HG03095 (cell line): Measurements from ENCODE around the gene GPR89A.
A peak's percentile ranks its signal among the peaks of the same experiment; 100 is the strongest.
"Not testable (repeated sequence)": the region's sequence is repeated elsewhere in the genome, so short reads cannot be mapped to it uniquely, and the experiment has no call there.

Source experiments
- ATAC-seq: cut with Tn5 transposase; IDR thresholded peaks from one replicate; pipeline ENCODE4 v1.9.1; 2021; ENCODE audit warnings: moderate library complexity; ENCODE audit not compliant: unreplicated experiment

Gene GPR89A

DNA sequence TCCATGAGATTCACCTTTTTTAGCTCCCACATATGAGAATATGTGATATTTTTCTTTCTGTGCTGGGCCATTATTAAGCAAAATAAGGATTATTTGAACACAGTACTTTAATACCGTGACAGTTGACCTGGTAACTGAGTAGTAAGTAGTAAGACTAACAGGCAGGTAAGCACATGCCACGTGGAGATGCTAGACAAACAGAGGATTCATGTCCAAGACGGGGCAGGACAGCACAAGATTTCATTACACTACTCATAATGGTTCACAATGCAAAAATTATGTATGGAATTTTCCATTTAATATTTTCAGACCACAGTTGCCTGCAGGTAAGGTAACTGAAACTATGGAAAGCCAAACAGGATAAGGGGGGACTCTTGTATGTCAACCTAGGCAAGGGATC, 77.1 kb downstream of the GPR89A start:
- not testable (repeated sequence) for ATAC-seq

DNA sequence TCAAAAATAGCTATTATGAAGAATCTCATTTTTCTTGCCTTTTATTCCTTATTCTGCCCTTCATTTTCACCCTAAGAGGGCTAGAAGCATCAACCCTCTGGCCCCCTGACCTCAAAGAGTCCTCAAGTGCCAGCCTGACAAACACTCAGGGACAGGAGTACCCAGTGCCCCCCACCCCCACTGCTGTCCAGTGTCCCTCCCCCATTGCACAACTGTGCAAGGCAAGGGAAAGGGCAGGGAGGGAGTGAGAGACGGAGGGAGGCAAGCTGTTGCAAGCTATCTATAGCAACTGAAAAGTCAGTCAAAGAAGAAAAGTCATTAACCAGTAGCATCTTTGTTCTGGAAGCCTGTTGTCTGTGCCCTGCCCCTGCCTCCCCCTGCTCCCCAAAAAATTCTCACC, 78.3 kb downstream of the GPR89A start:
- ATAC-seq, result not testable (repeated sequence)

DNA sequence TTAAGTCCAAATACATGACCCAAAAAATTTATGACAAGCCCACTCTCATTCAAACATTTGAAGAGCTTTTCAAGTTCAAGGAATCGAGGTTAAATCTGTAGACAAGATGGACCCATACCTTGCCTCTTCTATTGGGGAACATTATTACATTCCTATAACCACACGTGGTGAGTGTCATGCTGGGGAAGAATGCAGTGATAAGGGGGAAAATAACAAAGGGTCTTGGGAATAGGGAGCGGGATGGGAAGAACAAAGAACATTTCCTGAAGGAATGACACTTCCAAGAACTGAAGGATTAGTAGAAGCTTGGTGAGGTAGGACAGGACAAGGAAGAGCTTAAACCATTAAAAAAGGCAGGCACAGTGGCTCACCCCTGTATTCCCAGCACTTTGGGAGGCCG, 80.5 kb downstream of the GPR89A start:
- no peak for ATAC-seq

DNA sequence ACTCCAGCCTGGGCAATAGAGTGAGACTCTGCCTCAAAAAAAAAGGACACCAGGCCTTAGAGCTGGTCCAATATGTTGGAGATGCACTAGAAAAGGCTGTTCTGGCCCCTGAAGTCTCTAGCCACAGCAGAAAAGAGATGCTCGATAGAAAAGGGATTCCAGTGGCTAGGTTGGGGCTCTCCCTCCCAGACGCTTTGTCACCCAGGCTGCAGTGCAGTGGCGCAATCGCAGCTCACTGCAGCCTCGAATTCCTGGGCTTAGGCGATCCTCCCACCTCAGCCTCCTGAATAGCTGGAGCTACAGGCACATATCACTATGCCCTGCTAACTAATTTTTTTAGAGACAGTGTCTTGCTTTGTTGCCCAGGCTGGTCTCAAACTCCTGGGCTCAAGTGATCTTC, 81.1 kb downstream of the GPR89A start:
- ATAC-seq, result no peak

DNA sequence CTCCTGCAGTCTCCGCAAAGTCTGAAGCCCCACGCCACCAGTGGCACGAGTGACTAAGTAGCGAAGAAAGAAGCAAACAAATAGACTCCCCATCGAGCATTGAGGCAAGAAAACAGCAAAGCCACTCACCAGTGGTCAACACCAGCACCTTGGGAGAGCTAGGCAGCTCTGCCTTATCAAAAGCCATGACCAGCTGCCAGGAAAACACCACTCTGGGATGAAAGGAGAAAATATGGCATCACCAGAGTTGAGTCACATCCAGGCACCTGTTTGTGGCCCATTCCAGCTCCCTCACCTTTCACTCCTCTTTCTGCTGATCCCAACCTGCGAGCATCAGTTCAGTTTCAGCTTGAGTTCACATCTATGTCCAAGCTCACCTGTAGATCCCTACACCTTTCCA, 82.1 kb downstream of the GPR89A start:
- no peak for ATAC-seq

DNA sequence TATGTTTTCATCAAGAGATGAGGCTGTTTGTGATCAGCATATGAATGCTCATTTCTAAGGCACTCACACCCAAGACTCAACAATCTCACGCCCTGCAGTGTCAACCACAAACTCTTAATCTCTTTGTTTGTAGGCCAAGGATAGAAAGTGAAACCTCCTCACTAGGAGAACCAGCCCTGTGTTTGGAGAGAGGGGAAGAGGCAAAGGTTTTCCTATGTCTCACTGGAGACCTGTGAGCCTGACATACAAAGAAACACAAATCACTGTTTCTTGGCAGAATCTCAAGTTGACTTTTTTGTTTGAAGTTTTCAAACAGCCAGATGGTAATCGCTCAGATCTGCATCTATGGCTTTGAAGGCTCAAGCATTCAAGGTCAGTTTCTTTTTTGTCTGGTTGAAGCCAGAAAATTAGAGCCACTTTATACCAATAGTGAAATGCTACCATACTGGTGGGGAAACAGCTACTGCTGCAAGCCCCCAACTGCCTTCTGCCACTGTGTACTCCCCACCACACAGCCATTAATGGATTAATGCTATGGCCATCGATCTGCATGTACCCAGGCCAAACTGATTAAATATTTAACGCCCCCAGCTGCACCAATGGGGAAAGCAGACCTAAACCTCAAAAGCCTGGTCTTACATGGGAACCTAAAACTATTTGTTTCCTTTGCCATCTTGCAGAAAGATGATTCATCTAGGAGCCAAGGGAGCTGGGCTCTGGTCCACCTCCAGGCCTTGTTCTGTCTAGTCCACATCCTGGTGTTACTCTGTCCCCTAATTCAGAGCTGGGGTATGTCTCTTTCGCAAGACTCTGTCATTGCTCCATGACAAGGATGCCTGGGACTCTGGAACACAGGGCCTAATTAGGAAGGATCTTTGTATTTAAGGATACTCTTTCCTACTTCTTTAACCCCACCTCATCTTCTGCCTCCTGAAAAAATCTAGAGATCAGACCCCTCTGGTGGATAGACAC, 83.1 kb downstream of the GPR89A start:
- ATAC-seq, result peak; percentile 69

DNA sequence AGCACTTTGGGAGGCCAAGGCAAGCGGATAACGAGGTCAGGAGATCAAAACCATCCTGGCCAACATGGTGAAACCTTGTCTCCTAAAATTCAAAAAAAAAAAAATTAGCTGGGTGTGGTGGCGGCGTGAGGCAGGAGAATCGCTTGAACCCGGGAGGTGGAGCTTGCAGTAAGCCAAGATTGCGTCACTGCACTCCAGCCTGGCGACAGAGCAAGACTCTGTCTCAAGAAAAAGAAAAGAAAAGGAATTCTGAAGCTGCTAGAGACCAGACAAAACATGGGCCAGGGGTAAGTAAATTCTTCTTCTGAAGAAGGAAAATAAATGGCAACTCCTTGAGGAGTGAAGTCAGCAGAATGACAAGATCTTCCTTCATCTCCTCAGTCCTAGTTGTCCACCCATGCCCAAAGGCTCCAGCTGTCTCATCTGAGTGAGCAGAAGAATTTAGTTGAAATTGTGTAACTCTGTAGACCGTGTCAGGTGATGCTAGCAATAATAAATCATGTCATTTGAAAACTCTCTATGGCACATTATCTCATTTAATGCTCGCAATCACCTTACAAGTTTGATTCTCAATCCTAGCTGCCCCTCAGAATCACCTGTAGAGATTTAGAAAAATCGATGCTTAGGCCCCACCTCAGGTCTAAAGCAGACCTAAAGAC, 85.1 kb downstream of the GPR89A start:
- no peak for ATAC-seq

DNA sequence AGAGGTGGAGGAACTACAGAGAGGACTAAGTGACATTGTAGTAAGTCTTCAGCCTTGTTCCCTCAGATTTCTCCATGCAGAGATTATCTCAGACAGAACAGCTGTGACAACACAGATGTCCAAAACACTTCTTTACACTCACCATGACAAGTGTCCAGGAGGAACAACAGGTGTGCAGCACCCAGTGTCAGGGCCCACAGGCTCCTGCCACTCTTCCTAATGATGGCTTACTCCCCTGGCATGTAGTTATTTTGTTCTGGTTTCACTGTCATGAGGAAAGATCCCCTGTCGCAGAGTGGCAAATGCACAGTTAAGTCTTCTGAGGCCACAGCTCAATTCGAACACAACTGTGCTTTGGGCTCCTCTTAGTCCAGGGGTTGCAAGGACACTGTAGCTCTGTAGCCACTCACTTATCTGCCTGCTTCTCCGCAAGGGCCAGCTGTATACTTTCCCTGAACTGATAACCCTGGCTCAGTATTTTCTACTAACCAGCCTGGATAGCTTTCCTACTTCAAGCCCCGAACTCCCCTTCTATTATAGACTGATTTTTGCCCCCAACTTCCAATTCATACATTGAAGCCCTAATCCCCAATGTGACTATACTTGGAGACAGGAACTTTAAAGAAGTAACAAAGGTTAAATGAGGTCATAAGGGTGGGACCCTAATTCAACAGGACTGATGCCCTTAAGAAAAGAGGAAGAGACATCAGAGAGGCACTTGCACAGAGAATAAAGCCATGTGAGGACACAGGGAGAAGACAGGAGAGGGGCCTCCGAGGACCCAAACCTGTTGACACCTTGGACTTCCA, 88.2 kb downstream of the GPR89A start:
- ATAC-seq, result no peak

DNA sequence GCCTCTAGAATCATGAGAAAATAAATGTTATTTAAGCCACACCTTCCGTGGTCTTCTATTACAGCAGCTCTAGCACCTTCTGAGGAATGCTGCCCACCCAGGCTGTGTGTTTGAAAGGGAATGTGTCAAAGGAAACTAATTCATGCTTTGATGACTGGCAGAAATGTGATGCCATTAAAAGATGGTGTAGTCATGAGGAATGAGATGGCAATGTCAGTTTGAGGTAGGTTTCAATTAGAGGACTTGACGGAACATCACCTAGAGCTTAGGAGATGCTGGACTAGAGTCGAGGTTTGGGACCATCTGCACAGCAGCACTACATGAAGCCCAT, 88.8 kb downstream of the GPR89A start:
- no peak for ATAC-seq

DNA sequence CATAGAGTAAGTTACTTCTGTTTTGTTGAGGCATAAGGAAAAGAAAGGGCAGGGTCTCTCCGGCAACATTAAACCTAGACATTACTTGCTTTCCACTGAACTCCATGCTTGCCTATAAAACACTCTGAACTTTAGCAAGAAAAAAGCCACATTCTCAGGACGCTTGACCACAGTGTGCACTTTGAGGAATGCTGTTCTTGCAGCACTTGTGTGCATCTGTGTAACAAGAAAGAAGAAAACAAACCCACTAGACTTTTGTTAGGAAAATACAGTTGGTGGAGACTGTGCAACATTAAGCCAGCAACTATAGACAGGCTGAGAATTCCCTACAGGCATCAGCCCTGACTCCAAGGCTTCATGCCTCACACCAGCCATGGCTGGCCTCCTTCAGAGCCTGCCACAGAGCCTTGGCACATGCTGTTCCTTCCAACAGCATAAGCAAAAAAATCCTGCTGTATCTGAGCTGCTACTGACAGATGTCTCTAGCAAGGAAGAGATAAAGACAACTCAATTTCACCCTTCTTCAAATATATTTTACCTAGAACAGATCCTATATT, 93.6 kb downstream of the GPR89A start:
- no peak for ATAC-seq

DNA sequence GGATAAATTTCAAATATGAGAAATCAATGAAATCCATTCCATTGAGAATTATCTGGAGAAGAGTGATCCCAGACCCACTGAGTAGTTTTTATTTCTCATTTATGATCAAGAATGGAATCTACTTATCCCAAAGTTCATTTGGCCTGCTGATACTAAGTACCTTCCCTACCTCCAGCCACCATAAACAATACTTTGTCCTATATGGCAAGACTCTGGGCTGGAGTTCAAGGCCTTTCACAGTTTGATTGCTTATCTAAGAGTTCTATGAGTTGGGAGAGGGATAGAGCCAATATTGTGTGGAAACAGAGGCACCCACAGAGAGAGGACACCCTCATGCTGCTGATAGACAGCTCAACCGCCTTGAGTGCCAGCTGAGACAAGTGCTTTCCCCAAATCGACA, 94.3 kb downstream of the GPR89A start:
- ATAC-seq, result no peak

DNA sequence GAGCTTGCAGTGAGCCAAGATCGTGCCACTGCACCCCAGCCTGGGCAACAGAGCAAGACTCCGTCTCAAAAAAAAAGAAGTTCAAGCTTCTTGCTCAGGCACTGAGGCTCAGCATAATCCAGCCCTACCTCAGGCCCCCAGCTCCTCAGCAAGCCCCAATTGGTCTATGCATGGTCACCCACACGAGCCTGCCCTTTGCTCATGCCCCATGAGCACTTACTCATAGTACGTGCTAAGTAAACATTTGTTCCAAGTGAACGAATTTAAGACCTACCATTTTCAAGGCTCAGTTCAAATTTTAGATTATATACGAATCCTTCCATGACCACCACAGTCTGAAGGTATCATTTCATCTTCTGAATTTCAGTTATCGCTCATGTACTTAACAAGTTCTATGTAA, 95.0 kb downstream of the GPR89A start:
- no peak for ATAC-seq

DNA sequence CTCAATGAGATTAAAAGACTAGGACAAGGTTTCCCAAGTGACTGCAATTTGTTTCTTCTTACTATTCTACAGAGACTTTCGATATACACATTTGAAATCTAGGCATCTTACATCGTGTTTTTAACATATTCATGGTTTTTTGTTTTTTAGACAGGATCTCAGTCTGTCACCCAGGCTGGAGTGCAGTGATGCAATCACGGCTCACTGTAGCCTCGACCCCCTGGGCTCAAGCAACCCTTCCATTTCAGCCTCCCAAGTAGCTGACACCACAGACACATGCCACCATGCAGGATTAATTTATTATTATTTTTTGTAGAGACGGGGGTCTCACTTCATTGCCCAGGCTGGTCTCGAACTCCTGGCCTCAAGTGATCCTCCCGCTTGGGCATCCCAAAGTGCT, 97.8 kb downstream of the GPR89A start:
- no peak for ATAC-seq

DNA sequence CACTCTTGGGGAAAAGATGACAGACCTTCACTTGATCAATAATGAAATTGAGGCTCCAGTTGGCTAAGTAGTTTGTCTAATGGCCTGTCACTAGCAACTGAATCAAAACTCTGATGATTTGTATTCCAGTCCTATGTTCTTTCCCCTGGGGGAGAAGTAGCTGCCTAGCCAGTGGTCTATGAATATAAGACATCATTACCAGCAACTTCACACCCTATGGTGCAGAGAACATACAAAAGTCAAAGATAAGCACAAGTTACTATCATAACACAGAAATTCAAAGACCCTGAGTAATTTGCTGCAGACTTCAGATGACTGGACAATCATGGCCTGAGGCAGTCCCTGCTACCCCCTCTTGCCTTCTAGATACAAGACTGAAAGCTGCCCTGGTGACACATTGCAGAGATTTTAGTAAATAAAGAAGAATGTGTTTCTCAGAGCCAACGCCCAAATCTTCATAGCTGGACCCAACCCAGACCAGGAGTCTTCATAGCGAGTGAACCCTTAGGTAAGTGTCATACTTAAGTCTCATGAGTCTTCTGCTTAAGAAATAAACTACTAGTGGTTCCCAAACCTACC, 98.4 kb downstream of the GPR89A start:
- no peak for ATAC-seq

DNA sequence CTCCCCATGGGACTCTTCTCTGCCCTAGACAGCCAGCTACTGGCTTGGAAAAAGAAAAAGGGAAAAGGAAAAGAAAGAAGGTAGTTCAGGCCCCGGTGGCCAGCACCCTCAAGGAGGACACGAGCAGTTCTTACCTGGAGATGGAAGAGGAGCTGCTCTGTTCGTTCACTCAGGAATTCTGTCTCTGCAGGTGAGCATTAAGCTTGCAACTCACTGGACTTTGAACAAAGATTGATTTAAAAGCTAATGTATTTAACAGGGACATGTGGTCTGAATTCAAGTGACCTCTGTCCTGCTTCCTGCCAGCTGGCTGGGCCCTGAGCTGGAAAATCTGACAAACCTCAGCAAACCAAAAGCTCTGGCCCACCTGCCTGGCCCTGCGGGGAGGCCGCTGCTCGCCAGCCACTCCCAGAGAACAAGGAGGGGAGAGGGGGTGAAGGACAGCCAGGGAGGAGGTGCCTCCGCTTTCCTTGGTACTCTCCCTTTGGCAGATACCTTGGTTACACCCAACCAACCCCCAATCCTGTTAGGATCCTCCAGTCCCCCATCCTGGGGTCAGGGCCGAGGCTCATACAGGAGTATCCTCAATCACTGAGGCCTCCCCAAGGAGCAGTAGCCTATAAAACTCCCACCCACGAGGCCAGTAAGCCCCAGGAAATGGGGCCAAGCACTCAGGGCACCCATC, 99.5 kb downstream of the GPR89A start, which contains the start of gene PDZK1:
TSS of gene PDZK1 (minus strand) at position 186 of the 685 bp plus-strand sequence. CDS start 19,347 bp downstream, outside the sequence.
- no peak for ATAC-seq

DNA sequence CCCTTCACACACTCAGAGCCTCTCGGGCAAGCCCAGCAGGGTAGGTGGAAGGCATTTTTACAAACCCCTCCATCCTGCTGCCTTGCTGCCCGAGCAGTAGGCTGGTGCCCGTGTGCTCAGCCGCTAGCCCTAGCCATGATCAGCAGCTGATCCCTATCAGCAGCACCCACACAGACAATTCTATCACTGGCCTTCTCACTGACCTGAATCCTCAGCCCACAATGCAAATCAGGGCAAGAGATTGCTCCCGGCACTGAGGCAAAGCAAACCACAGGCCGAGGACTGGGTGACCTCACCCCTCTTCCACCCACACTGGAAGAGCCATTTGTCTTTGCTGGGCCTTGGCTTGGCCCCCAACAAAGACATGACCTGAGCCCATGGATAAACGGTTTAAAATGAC, 100.3 kb downstream of the GPR89A start:
- ATAC-seq, result no peak

DNA sequence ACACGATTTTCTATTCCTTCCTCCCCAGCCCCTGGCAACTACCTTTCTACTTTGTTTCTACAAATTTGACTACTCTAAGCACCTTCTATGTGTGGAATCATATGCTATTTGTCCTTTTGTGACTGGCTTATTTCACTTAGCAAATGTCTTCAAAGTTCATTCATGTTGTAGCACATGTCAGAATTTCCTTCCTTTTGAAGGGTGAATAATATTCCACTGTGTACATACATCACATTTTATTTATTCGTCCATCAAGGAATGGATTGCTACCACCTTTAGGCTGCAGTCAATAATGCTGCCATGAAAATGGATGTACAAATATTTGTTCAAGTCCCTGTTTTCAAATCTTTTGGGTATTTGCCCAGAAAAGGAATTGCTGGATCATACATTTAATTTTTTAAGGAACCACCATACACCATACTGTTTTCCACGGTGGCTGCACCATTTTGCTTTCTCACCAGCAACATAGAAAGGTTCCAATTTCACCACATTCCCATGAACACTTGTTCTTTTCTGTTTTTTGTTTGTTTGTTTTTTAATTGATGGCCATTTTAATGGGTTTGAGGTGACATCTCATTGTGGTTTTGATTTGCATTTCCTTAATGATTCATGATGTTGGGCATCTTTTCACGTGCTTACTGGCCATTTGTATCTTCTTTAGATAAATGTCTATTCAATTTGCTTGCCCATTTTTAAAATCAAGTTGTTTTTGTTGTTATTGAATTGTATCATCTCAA, 102.7 kb downstream of the GPR89A start:
- no peak for ATAC-seq

DNA sequence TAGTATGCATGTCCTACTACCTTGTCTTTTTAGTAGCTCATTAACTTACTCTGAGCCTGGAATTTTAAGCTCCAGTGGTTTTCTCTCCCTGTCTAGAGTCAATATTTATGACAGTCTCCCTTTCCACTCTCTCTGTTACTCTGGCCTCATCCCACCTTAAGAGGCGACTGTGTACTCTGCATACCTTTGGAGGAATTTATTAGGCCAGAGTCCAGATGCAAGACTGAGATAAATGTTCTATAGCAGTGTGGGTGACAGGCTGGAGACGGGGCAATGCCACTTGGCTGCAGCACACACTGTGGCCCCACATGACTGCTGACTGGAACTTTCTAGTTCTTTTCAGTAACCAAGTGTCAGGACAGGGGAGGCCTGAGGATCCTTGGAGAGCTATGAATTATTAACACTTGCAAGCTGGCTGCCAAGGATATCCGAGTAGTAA, 103.4 kb downstream of the GPR89A start:
- no peak for ATAC-seq

DNA sequence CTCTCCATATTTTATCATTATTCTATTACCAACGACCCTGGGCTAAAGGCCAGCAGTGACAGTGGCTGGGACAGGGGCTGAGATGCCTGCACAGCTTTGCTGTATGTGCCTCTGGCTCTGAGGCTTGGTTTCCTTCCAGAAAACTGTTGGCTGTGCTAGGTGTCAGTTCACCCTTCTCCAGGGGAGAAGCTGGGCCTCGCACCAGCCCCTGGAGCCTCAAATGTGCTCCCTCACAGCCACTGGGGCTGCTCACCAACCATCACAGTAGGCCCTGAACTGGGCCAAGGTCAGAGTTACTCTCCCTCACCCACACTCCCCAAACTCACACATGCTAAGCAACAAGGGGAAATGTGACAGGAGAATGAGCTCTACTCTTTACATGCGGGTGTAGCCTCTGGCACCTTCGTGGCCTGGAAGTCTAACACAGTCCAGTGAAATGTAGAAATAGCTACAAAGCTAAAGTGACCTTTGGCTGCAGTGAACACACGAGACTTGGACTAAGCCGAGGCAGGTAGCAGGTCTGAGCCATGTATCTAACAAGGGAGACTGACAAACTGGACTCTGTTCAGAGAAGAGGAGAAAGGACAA, 106.8 kb downstream of the GPR89A start:
- ATAC-seq, result no peak
